Upper lobe of left lung (tissue), 6 donors: Measurements from ENCODE around the gene HPN. TPM values are rescaled to one million over a fixed set of nuclear protein-coding genes. Genes with fewer than 3 reads are reported as not detected.

Experiments
- ATAC-seq, 2 donors: fragments of 200-7000 bp; cut with Tn5 transposase; one replicate each; pipeline ENCODE4 v1.9.1; 2022; ENCODE audit warnings: mild to moderate bottlenecking in 2 of 2, moderate library complexity in 2 of 2; ENCODE audit not compliant: low FRiP score in 2 of 2
- DNase-seq, 2 donors: peaks; one replicate each; pipeline ENCODE4 v3.0.0-alpha.2; 2019 to 2020
- H3K27ac ChIP-seq, 4 donors: fragments of 200-600 bp; sonication (generic); one replicate each; pipeline ENCODE4 v1.5.1; 2016 to 2019
- H3K27me3 ChIP-seq, 4 donors: fragments of 200-600 bp; sonication (generic); one replicate each; pipeline ENCODE4 v1.5.1; 2017 to 2019
- H3K36me3 ChIP-seq, 4 donors: fragments of 200-600 bp; sonication (generic); one replicate each; pipeline ENCODE4 v1.5.1; 2016 to 2019
- H3K4me1 ChIP-seq, 4 donors: fragments of 200-600 bp; sonication (generic); one replicate each; pipeline ENCODE4 v1.5.1; 2018 to 2019
- H3K4me3 ChIP-seq, 4 donors: fragments of 200-600 bp; sonication (generic); one replicate each; pipeline ENCODE4 v1.5.1; 2017 to 2019; ENCODE audit warnings: mild to moderate bottlenecking in 2 of 4, moderate library complexity in 1 of 4
- H3K9me3 ChIP-seq, 4 donors: fragments of 200-600 bp; sonication (generic); one replicate each; pipeline ENCODE4 v1.5.1; 2018 to 2019
- CTCF ChIP-seq, 6 experiments: fragments of 450-650 bp in 4 of 6; fragments of 200-600 bp in 2 of 6; sonication (generic) in 2 of 6; IDR thresholded peaks; one replicate each; pipeline ENCODE4 v1.5.1; 2016 to 2019; ENCODE audit warnings: antibody characterized with exemption in 6 of 6
- EP300 ChIP-seq, 4 donors: sonication (generic); formaldehyde crosslinking; IDR thresholded peaks; one replicate each; pipeline ENCODE4 v1.5.1; 2017; ENCODE audit warnings: antibody characterized with exemption in 4 of 4, control low read depth in 2 of 4
- POLR2A ChIP-seq, 4 donors: fragments of 450-650 bp; IDR thresholded peaks; one replicate each; pipeline ENCODE4 v1.5.1; 2016 to 2017; ENCODE audit warnings: antibody characterized with exemption in 4 of 4, mild to moderate bottlenecking in 2 of 4
- POLR2AphosphoS5 ChIP-seq, 2 donors: sonication (generic); formaldehyde crosslinking; IDR thresholded peaks; one replicate each; pipeline ENCODE4 v1.5.1; 2017; ENCODE audit warnings: antibody characterized with exemption in 2 of 2
- WGBS, 2 donors: methylation state at CpG; one replicate each; pipeline ENCODE4 v1.1.5; 2017 to 2018; 5-methylcytosine and 5-hydroxymethylcytosine counted together
- total RNA-seq, 6 donors: library from RNA; depleted of rRNA in 4 of 6; stranded (reverse); fragments of >200 nt in 4 of 6; gene quantifications; one replicate each; pipeline versions ENCODE4 v1.1.0 to v1.2.1, GENCODE V29; 2016 to 2021
- donor health status: DM: no; HTN: no; CAD: no; lungs with moderate emphysema.
- donor health status: DM: no; HTN: yes; CAD: no; lungs with severe emphysema.

The HPN gene
- total RNA-seq, 6 donors from 2014 or later = 15.9 to 54.5 (median 41.1) TPM

GRCh38 chr19:35023428-35023827, 18.1 kb upstream of the HPN start:
- Histone ChIP-seq H3K4me3 (no peak overlapping the region), H3K9me3 (no peaks in the 10 kb centered on the region), H3K4me1 (peaks cover 0 to 6% (median 2%) of the 10 kb centered on the region in 4 donors), H3K27me3 (no peaks in the 10 kb centered on the region), H3K27ac (peak overlapping the region in 1 of 4 donors; percentile 10), H3K36me3 (peaks cover 47 to 100% (median 94%) of the 10 kb centered on the region in 4 donors)
- 78 to 86% methylated on average over 8 to 19 of the region's 19 CpGs for WGBS, 2 donors
- DNase-seq (peak in 1 of 2 donors; percentile 73), ATAC-seq (peak; percentile 1 to 31)
- TF ChIP-seq EP300 (IDR thresholded peaks at IDR 0.05) = no peak
- TF ChIP-seq POLR2A (IDR thresholded peaks at IDR 0.05) = no peak
- TF ChIP-seq POLR2AphosphoS5 (IDR thresholded peaks at IDR 0.05) = no peak

GRCh38 chr19:35024095-35024494, 17.4 kb upstream of the HPN start:
- no peaks in the 10 kb centered on the region for H3K9me3 ChIP-seq
- DNase-seq (no peak), ATAC-seq (no peak)
- WGBS, 2 donors = 63 to 84% methylated on average over 4 to 6 of the region's 6 CpGs
- H3K27ac ChIP-seq = no peak overlapping the region
- peaks cover 0 to 6% (median 2%) of the 10 kb centered on the region in 4 donors for H3K4me1 ChIP-seq
- no peaks in the 10 kb centered on the region for H3K27me3 ChIP-seq
- TF ChIP-seq POLR2A (IDR thresholded peaks at IDR 0.05) = no peak
- no peak for TF ChIP-seq CTCF (IDR thresholded peaks at IDR 0.05)
- TF ChIP-seq EP300 (IDR thresholded peaks at IDR 0.05) = no peak
- no peak for TF ChIP-seq POLR2AphosphoS5 (IDR thresholded peaks at IDR 0.05)
- H3K4me3 ChIP-seq = no peak overlapping the region
- H3K36me3 ChIP-seq = peaks cover 41 to 94% (median 88%) of the 10 kb centered on the region in 4 donors

- H3K9me3 ChIP-seq = no peaks in the 10 kb centered on the region
- 93 to 100% methylated on average over 1 to 21 of the region's 21 CpGs for WGBS, 2 donors
Measured at GRCh38 chr19:35025969-35026368, 15.6 kb upstream of the HPN start.

GRCh38 chr19:35026418-35026817, 15.1 kb upstream of the HPN start:
- ATAC-seq = no peak
- Histone ChIP-seq H3K36me3 (peaks cover 29 to 71% (median 65%) of the 10 kb centered on the region in 4 donors), H3K4me3 (no peak overlapping the region), H3K27me3 (peaks cover 0 to 6% (median 0%) of the 10 kb centered on the region in 4 donors), H3K4me1 (peaks cover 13 to 26% (median 16%) of the 10 kb centered on the region in 4 donors), H3K27ac (no peak overlapping the region), H3K9me3 (no peaks in the 10 kb centered on the region)
- WGBS, 2 donors = 85% methylated on average over 6 of the region's 6 CpGs; no CpG with 5 or more reads in 1 of the 2 donors
- DNase-seq = no peak
- TF ChIP-seq EP300 (IDR thresholded peaks at IDR 0.05) (no peak), POLR2A (IDR thresholded peaks at IDR 0.05) (no peak), CTCF (IDR thresholded peaks at IDR 0.05) (no peak), POLR2AphosphoS5 (IDR thresholded peaks at IDR 0.05) (no peak)

More at GRCh38 chr19:35025969-35026368, 15.6 kb upstream of the HPN start:
- ATAC-seq (no peak), DNase-seq (no peak)
- TF ChIP-seq CTCF (IDR thresholded peaks at IDR 0.05) (no peak), EP300 (IDR thresholded peaks at IDR 0.05) (no peak), POLR2A (IDR thresholded peaks at IDR 0.05) (no peak), POLR2AphosphoS5 (IDR thresholded peaks at IDR 0.05) (no peak)
- Histone ChIP-seq H3K27ac (no peak overlapping the region), H3K4me1 (peaks cover 10 to 22% (median 13%) of the 10 kb centered on the region in 4 donors), H3K36me3 (peaks cover 33 to 75% (median 70%) of the 10 kb centered on the region in 4 donors), H3K4me3 (no peak overlapping the region), H3K27me3 (peaks cover 0 to 5% (median 0%) of the 10 kb centered on the region in 4 donors)

GRCh38 chr19:35027009-35027408, 14.5 kb upstream of the HPN start:
- Histone ChIP-seq H3K4me1 (peaks cover 13 to 31% (median 18%) of the 10 kb centered on the region in 4 donors), H3K27ac (no peak overlapping the region), H3K27me3 (peaks cover 0 to 6% (median 0%) of the 10 kb centered on the region in 4 donors), H3K36me3 (peaks cover 25 to 65% (median 60%) of the 10 kb centered on the region in 4 donors), H3K9me3 (no peaks in the 10 kb centered on the region), H3K4me3 (no peak overlapping the region)
- 85 to 89% methylated on average over 8 of the region's 8 CpGs for WGBS, 2 donors
- no peak for DNase-seq
- ATAC-seq = no peak
- no peak for TF ChIP-seq CTCF (IDR thresholded peaks at IDR 0.05)
